Liver (tissue), 9 donors: ENCODE measurements around the gene TARBP1. TPM values are rescaled to one million over a fixed set of nuclear protein-coding genes. Genes with fewer than 3 reads are reported as not detected.

ENCODE experiments used
- DNase-seq: peaks from one replicate; pipeline ENCODE4 v3.0.0-alpha.2; 2017; ENCODE audit warnings: low spot score
- H3K27ac ChIP-seq, 2 donors: one replicate each; pipeline ENCODE4 v1.7.0; 2013; ENCODE audit warnings: inconsistent platforms in 2 of 2, low read length in 2 of 2, control low read depth in 1 of 2, low read depth in 1 of 2, mild to moderate bottlenecking in 1 of 2
- H3K27me3 ChIP-seq, 4 donors: one replicate each; pipeline versions ENCODE4 v1.6.1 to v1.7.0; 2013; ENCODE audit warnings: low read length in 3 of 4, inconsistent platforms in 1 of 4, mild to moderate bottlenecking in 1 of 4, moderate library complexity in 1 of 4; ENCODE audit not compliant: control insufficient read depth in 4 of 4, insufficient read depth in 4 of 4
- H3K36me3 ChIP-seq, 4 donors: one replicate each; pipeline versions ENCODE4 v1.6.1 to v1.7.0; 2013; ENCODE audit warnings: low read length in 3 of 4, mild to moderate bottlenecking in 3 of 4, low read depth in 1 of 4, moderate library complexity in 1 of 4; ENCODE audit not compliant: control insufficient read depth in 4 of 4, insufficient read depth in 3 of 4
- H3K4me1 ChIP-seq, 4 donors: one replicate each; pipeline versions ENCODE4 v1.6.1 to v1.7.0; 2013; ENCODE audit warnings: low read length in 3 of 4, mild to moderate bottlenecking in 3 of 4, moderate library complexity in 1 of 4; ENCODE audit not compliant: control insufficient read depth in 4 of 4, insufficient read depth in 4 of 4
- H3K4me3 ChIP-seq, 3 donors: one replicate each; pipeline versions ENCODE4 v1.6.1 to v1.7.0; 2013; ENCODE audit warnings: low read length in 3 of 3, control low read depth in 1 of 3, low read depth in 1 of 3, mild to moderate bottlenecking in 1 of 3
- H3K9ac ChIP-seq, 2 donors: one replicate each; pipeline ENCODE4 v1.7.0; 2013; ENCODE audit warnings: low read length in 2 of 2, mild to moderate bottlenecking in 2 of 2, moderate library complexity in 2 of 2, control low read depth in 1 of 2, low read depth in 1 of 2
- H3K9me3 ChIP-seq, 4 donors: one replicate each; pipeline versions ENCODE4 v1.6.1 to v1.7.0; 2013; ENCODE audit warnings: low read length in 3 of 4; ENCODE audit not compliant: control insufficient read depth in 4 of 4
- ATF3 ChIP-seq: IDR thresholded peaks from 2 replicates; pipeline ENCODE4 v1.6.1; 2016; ENCODE audit warnings: antibody characterized with exemption
- CTCF ChIP-seq: fragments of 150-350 bp; IDR thresholded peaks from 2 replicates; pipeline ENCODE4 v1.5.1; 2017; ENCODE audit warnings: improper control_type of control experiment, low read depth, low read length; ENCODE audit not compliant: missing input control
- EGR1 ChIP-seq, 2 donors: IDR thresholded peaks; 2 replicates each; pipeline ENCODE4 v1.6.1; 2016 to 2018; ENCODE audit warnings: antibody characterized with exemption in 2 of 2, low read depth in 2 of 2
- FOXA1 ChIP-seq: IDR thresholded peaks from 2 replicates; pipeline ENCODE4 v1.6.1; 2016; ENCODE audit warnings: antibody characterized with exemption
- FOXA2 ChIP-seq: IDR thresholded peaks from 2 replicates; pipeline ENCODE4 v1.6.1; 2016; ENCODE audit warnings: antibody characterized with exemption
- GABPA ChIP-seq, 2 donors: IDR thresholded peaks in 1 of 2; conservative IDR thresholded peaks in 1 of 2; 2 replicates each; pipeline ENCODE4 v1.6.1; 2016; ENCODE audit warnings: antibody characterized with exemption in 2 of 2, mild to moderate bottlenecking in 1 of 2, moderate library complexity in 1 of 2
- HNF4A ChIP-seq, 2 donors: conservative IDR thresholded peaks; 2 replicates each; pipeline ENCODE4 v1.6.1; 2016; ENCODE audit warnings: antibody characterized with exemption in 2 of 2, mild to moderate bottlenecking in 2 of 2
- HNF4G ChIP-seq: IDR thresholded peaks from 2 replicates; pipeline ENCODE4 v1.6.1; 2016; ENCODE audit warnings: antibody characterized with exemption
- JUND ChIP-seq, 2 donors: IDR thresholded peaks; 2 replicates each; pipeline ENCODE4 v1.6.1; 2016; ENCODE audit warnings: antibody characterized with exemption in 2 of 2
- MAX ChIP-seq: IDR thresholded peaks from 2 replicates; pipeline ENCODE4 v1.6.1; 2016; ENCODE audit warnings: antibody characterized with exemption
- NR2F2 ChIP-seq: IDR thresholded peaks from 2 replicates; pipeline ENCODE4 v1.6.1; 2016; ENCODE audit warnings: antibody characterized with exemption
- RAD21 ChIP-seq, 2 donors: IDR thresholded peaks; 2 replicates each; pipeline ENCODE4 v1.6.1; 2016; ENCODE audit warnings: antibody characterized with exemption in 2 of 2, mild to moderate bottlenecking in 2 of 2
- REST ChIP-seq: IDR thresholded peaks from 2 replicates; pipeline ENCODE4 v1.6.1; 2016; ENCODE audit warnings: antibody characterized with exemption, mild to moderate bottlenecking
- RXRA ChIP-seq, 2 donors: IDR thresholded peaks; 2 replicates each; pipeline ENCODE4 v1.6.1; 2017 to 2018; ENCODE audit warnings: antibody characterized with exemption in 2 of 2, mild to moderate bottlenecking in 1 of 2
- SP1 ChIP-seq: IDR thresholded peaks from 2 replicates; pipeline ENCODE4 v1.6.1; 2018; ENCODE audit warnings: antibody characterized with exemption, mild to moderate bottlenecking
- TAF1 ChIP-seq: conservative IDR thresholded peaks from 2 replicates; pipeline ENCODE4 v1.6.1; 2016; ENCODE audit warnings: antibody characterized with exemption, mild to moderate bottlenecking
- YY1 ChIP-seq: IDR thresholded peaks from 2 replicates; pipeline ENCODE4 v1.6.1; 2016; ENCODE audit warnings: antibody characterized with exemption, mild to moderate bottlenecking
- ZBTB33 ChIP-seq: IDR thresholded peaks from 2 replicates; pipeline ENCODE4 v1.6.1; 2016; ENCODE audit warnings: antibody characterized with exemption
- WGBS: extraction: QIAGEN DNeasy Blood & Tissue Kit; methylation state at CpG from one replicate; pipeline ENCODE4 v1.1.7; 2013; 5-methylcytosine and 5-hydroxymethylcytosine counted together
- polyA plus RNA-seq, 2 donors: library from polyadenylated mRNA; stranded (reverse) in 1 of 2; unstranded in 1 of 2; fragments of 200-250 nt in 1 of 2; fragments of >200 nt in 1 of 2; fragmentation: Nextera tagmentation in 1 of 2; extraction: Ambion mirVana in 1 of 2; gene quantifications; one replicate each; pipeline versions ENCODE4 v1.2.1 to v1.2.3, GENCODE V29; 2013 to 2015
- total RNA-seq, 2 donors: library from RNA; depleted of rRNA; stranded (reverse); fragments of >200 nt; gene quantifications; one replicate each; pipeline ENCODE4 v1.2.3, GENCODE V29; 2014
- donor health status: healthy.
- donor health status: healthy.
- donor health status: healthy.
- donor health status: healthy.
- donor health status: healthy.

The TARBP1 gene
- total and polyA plus RNA-seq, 4 donors: 4.1 to 17.6 (median 9.1) TPM

- Histone ChIP-seq H3K4me1 (no peaks in the 10 kb centered on the region), H3K9ac (no peak overlapping the region), H3K4me3 (no peak overlapping the region), H3K27ac (no peak overlapping the region), H3K27me3 (no peaks in the 10 kb centered on the region), H3K36me3 (peaks cover 4 to 19% (median 10%) of the 10 kb centered on the region in 4 donors), H3K9me3 (no peaks in the 10 kb centered on the region)
- no peak for TF ChIP-seq SP1
- no peak for DNase-seq
- WGBS: 93% methylated on average over 1 of the region's 1 CpG
Measured at GRCh38 chr1:234433563-234434285, 45.3 kb downstream of the TARBP1 start.

- no peak for DNase-seq
- Histone ChIP-seq H3K27ac (no peak overlapping the region), H3K36me3 (peaks cover 4 to 28% (median 12%) of the 10 kb centered on the region in 4 donors), H3K27me3 (no peaks in the 10 kb centered on the region), H3K9me3 (no peaks in the 10 kb centered on the region), H3K9ac (no peak overlapping the region), H3K4me1 (no peaks in the 10 kb centered on the region), H3K4me3 (no peak overlapping the region)
- 90% methylated on average over 4 of the region's 4 CpGs for WGBS
- TF ChIP-seq EGR1 (IDR thresholded peaks at IDR 0.05; ENCODE audit: low read depth in 2 of 2): no peak
- no peak for TF ChIP-seq JUND (IDR thresholded peaks at IDR 0.05)
- no peak for TF ChIP-seq SP1
- no peak for TF ChIP-seq CTCF
- no peak for TF ChIP-seq HNF4G
- TF ChIP-seq REST: no peak
- TF ChIP-seq MAX: no peak
- TF ChIP-seq ATF3: no peak
- no peak for TF ChIP-seq ZBTB33
- TF ChIP-seq FOXA2: no peak
- TF ChIP-seq FOXA1: no peak
- TF ChIP-seq HNF4A (conservative IDR thresholded peaks at IDR 0.05): no peak
- TF ChIP-seq RAD21 (IDR thresholded peaks at IDR 0.05): no peak
- TF ChIP-seq NR2F2: no peak
- no peak for TF ChIP-seq RXRA (IDR thresholded peaks at IDR 0.05)
- no peak for TF ChIP-seq GABPA (IDR thresholded peaks at IDR 0.05 in 1 of 2, conservative IDR thresholded peaks at IDR 0.05 in 1 of 2)
- TF ChIP-seq YY1: no peak
- no peak for TF ChIP-seq TAF1
Measured at GRCh38 chr1:234431255-234431654, 47.7 kb downstream of the TARBP1 start.
